ENCODE data around the gene BACE1.

GRCh38 chr11:117354550-117354949, 38.5 kb upstream of the BACE1 start:
- TF ChIP-seq CTCF (conservative IDR thresholded peaks at IDR 0.05 in 1 of 2, IDR thresholded peaks at IDR 0.05 in 1 of 2; ENCODE audit: extremely low read depth in 1 of 2, insufficient read depth in 1 of 2, low read depth in 1 of 2, low read length in 2 of 2) (no peak), EZH2 (IDR thresholded peaks at IDR 0.05; ENCODE audit: borderline replicate concordance, low read length) (no peak)
